ENCODE results near the gene SMURF1. TPM values are rescaled to one million over a fixed set of nuclear protein-coding genes. Genes with fewer than 3 reads are reported as not detected.

Gene SMURF1
- total and polyA plus RNA-seq, 2 donors (not counting 1 experiment from before 2014, with no cell fraction given) = 17.2 to 18.7 TPM

DNA sequence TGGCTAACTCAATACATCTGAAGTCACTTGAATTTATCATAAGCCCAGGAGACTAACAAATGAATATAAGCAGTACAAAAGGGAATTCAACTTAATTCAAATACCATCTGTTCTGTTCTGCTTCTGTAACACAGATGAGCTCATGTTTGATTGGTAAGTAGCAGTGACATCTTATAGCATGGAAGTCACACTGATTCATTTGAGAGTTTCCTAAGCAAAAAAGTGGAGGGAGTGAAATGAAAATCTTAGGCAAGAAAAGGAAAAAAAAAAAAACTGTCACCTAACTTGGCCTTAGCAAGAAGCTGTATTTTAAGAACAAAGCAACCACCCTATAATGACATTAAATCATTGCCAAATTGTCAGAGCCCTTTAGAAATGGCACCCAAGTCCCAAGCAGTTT, 49.5 kb downstream of the SMURF1 start:
- H3K27ac ChIP-seq (ENCODE audit: insufficient read depth, low read length) = no peak overlapping the region
- no peak overlapping the region for H2AFZ ChIP-seq (ENCODE audit: low read length)
- H3K4me2 ChIP-seq (ENCODE audit: extremely low read depth, insufficient read depth, low read length) = no peak overlapping the region
- H3K9ac ChIP-seq (ENCODE audit: insufficient read depth, low read length) = no peak overlapping the region
- H4K20me1 ChIP-seq (ENCODE audit: control insufficient read depth, extremely low read depth, insufficient read depth, low read length) = no peaks in the 10 kb centered on the region
- TF ChIP-seq, protein P1, sequence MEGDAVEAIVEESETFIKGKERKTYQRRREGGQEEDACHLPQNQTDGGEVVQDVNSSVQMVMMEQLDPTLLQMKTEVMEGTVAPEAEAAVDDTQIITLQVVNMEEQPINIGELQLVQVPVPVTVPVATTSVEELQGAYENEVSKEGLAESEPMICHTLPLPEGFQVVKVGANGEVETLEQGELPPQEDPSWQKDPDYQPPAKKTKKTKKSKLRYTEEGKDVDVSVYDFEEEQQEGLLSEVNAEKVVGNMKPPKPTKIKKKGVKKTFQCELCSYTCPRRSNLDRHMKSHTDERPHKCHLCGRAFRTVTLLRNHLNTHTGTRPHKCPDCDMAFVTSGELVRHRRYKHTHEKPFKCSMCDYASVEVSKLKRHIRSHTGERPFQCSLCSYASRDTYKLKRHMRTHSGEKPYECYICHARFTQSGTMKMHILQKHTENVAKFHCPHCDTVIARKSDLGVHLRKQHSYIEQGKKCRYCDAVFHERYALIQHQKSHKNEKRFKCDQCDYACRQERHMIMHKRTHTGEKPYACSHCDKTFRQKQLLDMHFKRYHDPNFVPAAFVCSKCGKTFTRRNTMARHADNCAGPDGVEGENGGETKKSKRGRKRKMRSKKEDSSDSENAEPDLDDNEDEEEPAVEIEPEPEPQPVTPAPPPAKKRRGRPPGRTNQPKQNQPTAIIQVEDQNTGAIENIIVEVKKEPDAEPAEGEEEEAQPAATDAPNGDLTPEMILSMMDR (conservative IDR thresholded peaks at IDR 0.05 in 1 of 2, IDR thresholded peaks at IDR 0.05 in 1 of 2; ENCODE audit: low read depth in 1 of 2, low read length in 2 of 2) = no peak
- no peak for TF ChIP-seq EZH2 (IDR thresholded peaks at IDR 0.05; ENCODE audit: low read length, missing control alignments)
- H3K27me3 ChIP-seq (ENCODE audit: control insufficient read depth, insufficient read depth, low read length) = no peaks in the 10 kb centered on the region
- peaks cover 10% of the 10 kb centered on the region for H3K4me1 ChIP-seq (ENCODE audit: control insufficient read depth, extremely low read depth, insufficient read depth, low read length)
- H3K36me3 ChIP-seq (ENCODE audit: control insufficient read depth, insufficient read depth, low read length) = no peaks in the 10 kb centered on the region
- DNase-seq (ENCODE audit: low read depth in 2 of 2) = no peak
- no peak overlapping the region for H3K4me3 ChIP-seq (replicated peaks in 1 of 4; ENCODE audit: control extremely low read depth in 1 of 4, insufficient read depth in 1 of 4, low read depth in 3 of 4, low read length in 4 of 4)
- H3K79me2 ChIP-seq (ENCODE audit: control insufficient read depth, insufficient read depth, low read length) = peaks cover 89% of the 10 kb centered on the region
- H3K9me3 ChIP-seq (ENCODE audit: control insufficient read depth, insufficient read depth, low read depth, low read length) = no peaks in the 10 kb centered on the region

DNA sequence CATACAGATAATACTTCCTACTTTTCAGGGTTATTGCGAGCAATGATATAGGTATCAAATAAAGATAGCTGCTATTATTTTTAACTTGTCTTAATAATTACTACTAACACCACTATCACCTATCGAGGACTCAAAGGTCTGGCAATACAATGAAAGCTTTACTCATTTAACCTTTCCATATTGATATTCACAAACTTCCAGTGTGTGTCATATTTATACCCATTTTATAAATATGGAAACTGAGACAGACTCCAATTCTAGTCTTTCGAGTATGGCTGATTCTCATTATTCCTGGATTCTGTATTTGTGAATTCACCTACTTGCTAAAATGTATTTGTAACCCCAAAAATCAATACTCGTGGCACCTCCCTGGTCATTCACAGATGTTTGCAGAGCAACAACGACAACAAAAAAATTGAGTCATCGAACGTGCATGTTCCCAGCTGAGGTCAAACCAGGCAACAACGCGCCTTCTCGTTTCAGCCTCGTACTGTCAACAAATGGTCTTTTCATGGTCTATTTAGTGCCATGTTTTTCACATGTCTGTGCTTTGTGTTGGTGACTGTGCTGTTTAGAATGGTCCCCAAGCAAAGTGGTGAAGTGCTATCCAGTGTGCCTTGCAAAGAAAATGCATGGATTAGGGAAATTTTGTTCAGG, 51.7 kb downstream of the SMURF1 start:
- no peaks in the 10 kb centered on the region for H4K20me1 ChIP-seq (ENCODE audit: control insufficient read depth, extremely low read depth, insufficient read depth, low read length)
- H3K4me1 ChIP-seq (ENCODE audit: control insufficient read depth, extremely low read depth, insufficient read depth, low read length) = peaks cover 3% of the 10 kb centered on the region
- no peak overlapping the region for H3K4me2 ChIP-seq (ENCODE audit: extremely low read depth, insufficient read depth, low read length)

DNA sequence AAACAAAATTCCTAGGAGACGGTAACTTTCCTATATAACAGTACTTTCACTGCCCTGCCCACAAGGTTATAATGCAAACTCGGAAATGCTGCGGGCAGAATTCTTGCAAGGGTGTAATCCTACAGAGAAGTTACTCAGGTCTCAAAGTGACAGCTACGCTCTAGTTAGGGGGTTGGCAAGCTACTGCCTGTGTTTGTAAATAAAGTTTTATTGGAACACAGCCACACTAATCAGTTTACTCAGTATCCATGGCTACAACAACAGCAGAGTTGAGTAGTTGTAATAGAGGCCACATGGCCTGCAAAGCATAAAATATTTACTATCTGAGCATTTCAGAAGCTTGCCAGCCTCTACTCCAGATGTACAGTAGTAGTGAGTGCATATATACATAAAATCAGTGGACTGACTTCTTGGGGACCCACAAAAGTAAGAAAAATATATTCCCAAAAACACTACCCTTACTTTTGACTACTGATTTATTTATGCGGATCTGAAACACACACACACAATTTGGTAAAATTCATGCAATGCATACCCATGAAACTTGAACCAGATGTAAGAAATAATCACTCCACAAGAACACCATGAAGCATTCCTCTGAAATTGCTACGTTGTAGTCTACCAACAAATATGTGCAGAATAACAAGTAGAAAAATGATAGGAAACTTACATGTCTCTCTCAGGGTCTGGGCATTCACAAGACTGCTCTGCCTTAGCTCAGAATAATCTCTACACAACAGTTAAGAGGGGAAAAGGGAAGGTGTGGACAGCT, 53.0 kb downstream of the SMURF1 start:
- Histone ChIP-seq H4K20me1 (ENCODE audit: control insufficient read depth, extremely low read depth, insufficient read depth, low read length) (no peaks in the 10 kb centered on the region), H3K4me3 (replicated peaks in 1 of 4; ENCODE audit: control extremely low read depth in 1 of 4, insufficient read depth in 1 of 4, low read depth in 3 of 4, low read length in 4 of 4) (no peak overlapping the region)
- peak; percentile 40 to 62 for DNase-seq (ENCODE audit: low read depth in 2 of 2)

More for the DNA sequence above, 51.7 kb downstream of the SMURF1 start:
- no peaks in the 10 kb centered on the region for H3K27me3 ChIP-seq (ENCODE audit: control insufficient read depth, insufficient read depth, low read length)
- no peak overlapping the region for H3K27ac ChIP-seq (ENCODE audit: insufficient read depth, low read length)
- H3K4me3 ChIP-seq (replicated peaks in 1 of 4; ENCODE audit: control extremely low read depth in 1 of 4, insufficient read depth in 1 of 4, low read depth in 3 of 4, low read length in 4 of 4) = no peak overlapping the region
- H3K79me2 ChIP-seq (ENCODE audit: control insufficient read depth, insufficient read depth, low read length) = peaks cover 79% of the 10 kb centered on the region
- H2AFZ ChIP-seq (ENCODE audit: low read length) = no peak overlapping the region
- H3K9me3 ChIP-seq (ENCODE audit: control insufficient read depth, insufficient read depth, low read depth, low read length) = no peaks in the 10 kb centered on the region
- no peak overlapping the region for H3K9ac ChIP-seq (ENCODE audit: insufficient read depth, low read length)
- no peaks in the 10 kb centered on the region for H3K36me3 ChIP-seq (ENCODE audit: control insufficient read depth, insufficient read depth, low read length)
- TF ChIP-seq, protein P1 (conservative IDR thresholded peaks at IDR 0.05 in 1 of 2, IDR thresholded peaks at IDR 0.05 in 1 of 2; ENCODE audit: low read depth in 1 of 2, low read length in 2 of 2) = no peak
- no peak for TF ChIP-seq EZH2 (IDR thresholded peaks at IDR 0.05; ENCODE audit: low read length, missing control alignments)
- DNase-seq (ENCODE audit: low read depth in 2 of 2) = no peak

More for the DNA sequence above, 53.0 kb downstream of the SMURF1 start:
- peaks cover 1% of the 10 kb centered on the region for H3K36me3 ChIP-seq (ENCODE audit: control insufficient read depth, insufficient read depth, low read length)
- no peak overlapping the region for H3K9ac ChIP-seq (ENCODE audit: insufficient read depth, low read length)
- H3K27ac ChIP-seq (ENCODE audit: insufficient read depth, low read length) = no peak overlapping the region
- no peak overlapping the region for H2AFZ ChIP-seq (ENCODE audit: low read length)
- peaks cover 2% of the 10 kb centered on the region for H3K4me1 ChIP-seq (ENCODE audit: control insufficient read depth, extremely low read depth, insufficient read depth, low read length)
- no peaks in the 10 kb centered on the region for H3K9me3 ChIP-seq (ENCODE audit: control insufficient read depth, insufficient read depth, low read depth, low read length)
- TF ChIP-seq, protein P1 (conservative IDR thresholded peaks at IDR 0.05 in 1 of 2, IDR thresholded peaks at IDR 0.05 in 1 of 2; ENCODE audit: low read depth in 1 of 2, low read length in 2 of 2) = no peak
- TF ChIP-seq EZH2 (IDR thresholded peaks at IDR 0.05; ENCODE audit: low read length, missing control alignments) = no peak
- H3K4me2 ChIP-seq (ENCODE audit: extremely low read depth, insufficient read depth, low read length) = no peak overlapping the region
- peaks cover 77% of the 10 kb centered on the region for H3K79me2 ChIP-seq (ENCODE audit: control insufficient read depth, insufficient read depth, low read length)
- H3K27me3 ChIP-seq (ENCODE audit: control insufficient read depth, insufficient read depth, low read length) = no peaks in the 10 kb centered on the region
